Tibial nerve (tissue), 4 donors: ENCODE measurements around the gene DIP2A. TPM values are rescaled to one million over a fixed set of nuclear protein-coding genes. Genes with fewer than 3 reads are reported as not detected.

Source experiments
- DNase-seq, 2 donors: peaks; one replicate each; pipeline ENCODE4 v3.0.0-alpha.2; 2019; ENCODE audit warnings: low spot score in 2 of 2
- H3K27ac ChIP-seq, 4 donors: fragments of 200-600 bp; sonication (generic) in 3 of 4; one replicate each; pipeline ENCODE4 v1.5.1; 2017 to 2019; ENCODE audit warnings: mild to moderate bottlenecking in 1 of 4
- H3K27me3 ChIP-seq, 2 donors: fragments of 200-600 bp; sonication (generic) in 1 of 2; one replicate each; pipeline versions ENCODE4 v1.5.1 to v1.6.0; 2017 to 2019
- H3K36me3 ChIP-seq, 3 donors: fragments of 200-600 bp; sonication (generic); one replicate each; pipeline ENCODE4 v1.5.1; 2018 to 2019
- H3K4me1 ChIP-seq, 4 donors: fragments of 200-600 bp; sonication (generic) in 3 of 4; one replicate each; pipeline ENCODE4 v1.5.1; 2017 to 2019
- H3K4me3 ChIP-seq, 4 donors: fragments of 200-600 bp; sonication (generic) in 3 of 4; one replicate each; pipeline ENCODE4 v1.5.1; 2017 to 2019; ENCODE audit warnings: mild to moderate bottlenecking in 1 of 4, moderate library complexity in 1 of 4
- H3K9me3 ChIP-seq, 4 donors: fragments of 200-600 bp; sonication (generic) in 3 of 4; one replicate each; pipeline ENCODE4 v1.5.1; 2017 to 2019
- CTCF ChIP-seq, 5 experiments: fragments of 200-600 bp in 3 of 5; fragments of 450-650 bp in 2 of 5; sonication (generic) in 3 of 5; IDR thresholded peaks; one replicate each; pipeline ENCODE4 v1.5.1; 2016 to 2019; ENCODE audit warnings: antibody characterized with exemption in 5 of 5, mild to moderate bottlenecking in 3 of 5, moderate library complexity in 2 of 5
- EP300 ChIP-seq, 2 donors: sonication (generic); formaldehyde crosslinking; IDR thresholded peaks; one replicate each; pipeline ENCODE4 v1.6.1; 2017; ENCODE audit warnings: antibody characterized with exemption in 2 of 2, mild to moderate bottlenecking in 1 of 2
- POLR2A ChIP-seq, 2 donors: fragments of 450-650 bp; IDR thresholded peaks; one replicate each; pipeline ENCODE4 v1.6.1; 2017; ENCODE audit warnings: antibody characterized with exemption in 2 of 2, mild to moderate bottlenecking in 2 of 2, moderate library complexity in 2 of 2
- WGBS, 2 donors: methylation state at CpG; one replicate each; pipeline ENCODE4 v1.1.5; 2018; 5-methylcytosine and 5-hydroxymethylcytosine counted together
- total RNA-seq, 4 donors: library from RNA; depleted of rRNA; stranded (reverse); fragments of >200 nt; gene quantifications; one replicate each; pipeline ENCODE4 v1.1.0, GENCODE V29; 2016

DIP2A gene
- total RNA-seq, 4 donors from 2014 or later: 55.5 to 67.2 (median 59.8) TPM

GRCh38 chr21:46469275-46469674 lies 10.6 kb downstream of the DIP2A start:
- H3K36me3 ChIP-seq: peaks cover 0 to 7% (median 0%) of the 10 kb centered on the region in 3 donors
- H3K27me3 ChIP-seq: no peaks in the 10 kb centered on the region
- no peaks in the 10 kb centered on the region for H3K9me3 ChIP-seq
- DNase-seq: no peak
- WGBS, 2 donors: 81 to 84% methylated on average over 3 of the region's 3 CpGs
- H3K4me1 ChIP-seq: peaks cover 0 to 20% (median 2%) of the 10 kb centered on the region in 4 donors
- H3K27ac ChIP-seq: no peak overlapping the region
- H3K4me3 ChIP-seq: no peak overlapping the region
- TF ChIP-seq CTCF (IDR thresholded peaks at IDR 0.05) (no peak), EP300 (IDR thresholded peaks at IDR 0.05) (no peak), POLR2A (IDR thresholded peaks at IDR 0.05) (no peak)

- no peaks in the 10 kb centered on the region for H3K9me3 ChIP-seq
- peaks cover 0 to 7% (median 0%) of the 10 kb centered on the region in 3 donors for H3K36me3 ChIP-seq
- WGBS, 2 donors: 59 to 74% methylated on average over 1 of the region's 1 CpG
- TF ChIP-seq CTCF (IDR thresholded peaks at IDR 0.05): no peak
- no peak for TF ChIP-seq EP300 (IDR thresholded peaks at IDR 0.05)
- TF ChIP-seq POLR2A (IDR thresholded peaks at IDR 0.05): no peak
- no peak for DNase-seq
- no peak overlapping the region for H3K4me3 ChIP-seq
- no peaks in the 10 kb centered on the region for H3K27me3 ChIP-seq
- H3K4me1 ChIP-seq: peaks cover 0 to 11% (median 2%) of the 10 kb centered on the region in 4 donors
- H3K27ac ChIP-seq: no peak overlapping the region
Observed at GRCh38 chr21:46471514-46471913, 12.8 kb downstream of the DIP2A start.

- 76 to 85% methylated on average over 6 of the region's 6 CpGs for WGBS, 2 donors
- Histone ChIP-seq H3K4me1 (peaks cover 0 to 11% (median 2%) of the 10 kb centered on the region in 4 donors), H3K27ac (no peak overlapping the region), H3K4me3 (no peak overlapping the region), H3K36me3 (peaks cover 0 to 7% (median 0%) of the 10 kb centered on the region in 3 donors), H3K27me3 (no peaks in the 10 kb centered on the region), H3K9me3 (no peaks in the 10 kb centered on the region)
- no peak for DNase-seq
- TF ChIP-seq POLR2A (IDR thresholded peaks at IDR 0.05): no peak
- no peak for TF ChIP-seq CTCF (IDR thresholded peaks at IDR 0.05)
- TF ChIP-seq EP300 (IDR thresholded peaks at IDR 0.05): no peak
Observed at GRCh38 chr21:46472246-46472645, 13.6 kb downstream of the DIP2A start.

GRCh38 chr21:46474382-46474781 lies 15.7 kb downstream of the DIP2A start:
- no peak for TF ChIP-seq POLR2A (IDR thresholded peaks at IDR 0.05)
- no peak for TF ChIP-seq CTCF (IDR thresholded peaks at IDR 0.05)
- no peak for TF ChIP-seq EP300 (IDR thresholded peaks at IDR 0.05)
- Histone ChIP-seq H3K27ac (no peak overlapping the region), H3K4me3 (no peak overlapping the region), H3K9me3 (no peaks in the 10 kb centered on the region), H3K36me3 (peaks cover 0 to 3% (median 0%) of the 10 kb centered on the region in 3 donors), H3K4me1 (peaks cover 0 to 11% (median 2%) of the 10 kb centered on the region in 4 donors), H3K27me3 (no peaks in the 10 kb centered on the region)
- 87 to 93% methylated on average over 2 of the region's 2 CpGs for WGBS, 2 donors
- DNase-seq: no peak

GRCh38 chr21:46475296-46475695 lies 16.6 kb downstream of the DIP2A start:
- peaks cover 0 to 11% (median 2%) of the 10 kb centered on the region in 4 donors for H3K4me1 ChIP-seq

More at GRCh38 chr21:46475296-46475695, 16.6 kb downstream of the DIP2A start:
- WGBS, 2 donors: 93% methylated on average over 1 of the region's 1 CpG
- TF ChIP-seq POLR2A (IDR thresholded peaks at IDR 0.05) (no peak), EP300 (IDR thresholded peaks at IDR 0.05) (no peak), CTCF (IDR thresholded peaks at IDR 0.05) (no peak)
- Histone ChIP-seq H3K9me3 (no peaks in the 10 kb centered on the region), H3K4me3 (no peak overlapping the region), H3K27me3 (no peaks in the 10 kb centered on the region), H3K27ac (no peak overlapping the region), H3K36me3 (no peaks in the 10 kb centered on the region)
- no peak for DNase-seq
